ENCODE results near the gene ZNF710.
"Not testable (repeated sequence)": the region's sequence is repeated elsewhere in the genome, so short reads cannot be mapped to it uniquely, and the experiment has no call there.

The ZNF710 gene

GRCh38 chr15:90001062-90001682 lies at the start of gene ZNF710:
ZNF710 (plus strand) TSS chr15:90001324; CDS start chr15:90067138, 65,814 bp downstream.
- DNase-seq = peak; percentile 47 to 50

- DNase-seq = no peak
Measured at GRCh38 chr15:89954541-89954940, 46.6 kb upstream of the ZNF710 start.

GRCh38 chr15:89955449-89955998 lies 45.6 kb upstream of the ZNF710 start:
- DNase-seq = not testable (repeated sequence)

- DNase-seq = no peak
Measured at GRCh38 chr15:89958107-89958805, 42.9 kb upstream of the ZNF710 start.

- DNase-seq = no peak
Measured at GRCh38 chr15:89963301-89964231, 37.6 kb upstream of the ZNF710 start.

GRCh38 chr15:89964232-89964954 lies 36.7 kb upstream of the ZNF710 start:
- no peak for DNase-seq

- DNase-seq = no peak
Measured at GRCh38 chr15:89967881-89968280, 33.2 kb upstream of the ZNF710 start.

- peak; percentile 30 to 34 for DNase-seq
Measured at GRCh38 chr15:89971592-89971997, 29.5 kb upstream of the ZNF710 start.

- DNase-seq = no peak
Measured at GRCh38 chr15:89972085-89972484, 29.0 kb upstream of the ZNF710 start.

GRCh38 chr15:89975482-89976245 lies 25.5 kb upstream of the ZNF710 start:
- peak in 1 of 2 donors; percentile 45 for DNase-seq

- DNase-seq = no peak
Measured at GRCh38 chr15:89976246-89976600, 24.9 kb upstream of the ZNF710 start.

- not testable (repeated sequence) for DNase-seq
Measured at GRCh38 chr15:89977836-89978235, 23.3 kb upstream of the ZNF710 start.

GRCh38 chr15:89978914-89979313 lies 22.2 kb upstream of the ZNF710 start:
- no peak for DNase-seq

- no peak for DNase-seq
Measured at GRCh38 chr15:89980896-89981295, 20.2 kb upstream of the ZNF710 start.

- no peak for DNase-seq
Measured at GRCh38 chr15:89982315-89983055, 18.6 kb upstream of the ZNF710 start.

- DNase-seq = no peak
Measured at GRCh38 chr15:89984001-89984400, 17.1 kb upstream of the ZNF710 start.

- no peak for DNase-seq
Measured at GRCh38 chr15:89984421-89985010, 16.6 kb upstream of the ZNF710 start.

- no peak for DNase-seq
Measured at GRCh38 chr15:89985111-89985510, 16.0 kb upstream of the ZNF710 start.

- DNase-seq = peak in 1 of 2 donors; percentile 7
Measured at GRCh38 chr15:89991312-89991711, 9.8 kb upstream of the ZNF710 start.

GRCh38 chr15:89993349-89993748 lies 7.8 kb upstream of the ZNF710 start:
- DNase-seq = peak; percentile 29 to 76

Data from hippocampal formation (tissue), 2 donors.